Common myeloid progenitor, CD34-positive (primary cell): Measurements from ENCODE around the gene PPIE.
"Not testable (repeated sequence)": the region's sequence is repeated elsewhere in the genome, so short reads cannot be mapped to it uniquely, and the experiment has no call there.

Source experiments
- CTCF ChIA-PET: fragments of 350-600 bp; sonication (Branson Sonifier 250); formaldehyde crosslinking; loops from one replicate; lab custom pipeline; 2021; ENCODE audit warnings: antibody characterized with exemption; lab: Charles Lee
- POLR2A ChIA-PET: fragments of 350-600 bp; sonication (Branson Sonifier 250); formaldehyde crosslinking; loops from one replicate; lab custom pipeline; 2021; ENCODE audit warnings: antibody characterized with exemption; lab: Charles Lee
- DNase-seq, 3 donors: peaks; one replicate each; pipeline versions ENCODE4 v3.0.0 to v3.0.0-alpha.2; 2013
- H3K27ac ChIP-seq, 2 experiments: 1 replicate in 1 of 2; 2 replicates in 1 of 2; pipeline ENCODE4 v1.7.0; 2013; ENCODE audit warnings: inconsistent platforms in 2 of 2, low read length in 2 of 2, mild to moderate bottlenecking in 2 of 2, low read depth in 1 of 2, moderate library complexity in 1 of 2; ENCODE audit not compliant: severe bottlenecking in 2 of 2, insufficient read depth in 1 of 2, poor library complexity in 1 of 2
- H3K27me3 ChIP-seq, 5 experiments: replicated peaks in 2 of 5; 1 replicate in 3 of 5; 2 replicates in 2 of 5; pipeline versions ENCODE4 v1.6.1 to v1.7.0; 2013; ENCODE audit warnings: low read length in 4 of 5, mild to moderate bottlenecking in 2 of 5, moderate library complexity in 2 of 5, inconsistent platforms in 1 of 5; ENCODE audit not compliant: insufficient read depth in 5 of 5, control insufficient read depth in 4 of 5
- H3K36me3 ChIP-seq, 4 experiments: 1 replicate in 2 of 4; 2 replicates in 2 of 4; pipeline versions ENCODE4 v1.6.1 to v1.7.0; 2013; ENCODE audit warnings: low read length in 3 of 4, control low read depth in 1 of 4, mild to moderate bottlenecking in 1 of 4; ENCODE audit not compliant: control insufficient read depth in 4 of 4, insufficient read depth in 4 of 4
- H3K4me1 ChIP-seq, 4 experiments: 1 replicate in 3 of 4; 2 replicates in 1 of 4; pipeline versions ENCODE4 v1.6.1 to v1.7.1; 2013; ENCODE audit warnings: low read length in 3 of 4, mild to moderate bottlenecking in 3 of 4, control low read depth in 1 of 4, inconsistent platforms in 1 of 4, moderate library complexity in 1 of 4; ENCODE audit not compliant: control insufficient read depth in 4 of 4, insufficient read depth in 4 of 4; ENCODE audit errors: control extremely low read depth in 1 of 4
- H3K4me3 ChIP-seq, 7 experiments: 1 replicate in 4 of 7; 2 replicates in 3 of 7; pipeline versions ENCODE4 v1.5.1 to v1.7.0; 2013; ENCODE audit warnings: mild to moderate bottlenecking in 7 of 7, low read length in 6 of 7, moderate library complexity in 6 of 7, inconsistent platforms in 2 of 7, low read depth in 2 of 7, control low read depth in 1 of 7; ENCODE audit not compliant: insufficient read depth in 4 of 7, control insufficient read depth in 1 of 7; ENCODE audit errors: extremely low read depth in 1 of 7
- H3K9me3 ChIP-seq, 5 experiments: 1 replicate in 4 of 5; 2 replicates in 1 of 5; pipeline versions ENCODE4 v1.6.1 to v1.7.1; 2013; ENCODE audit warnings: low read length in 4 of 5, mild to moderate bottlenecking in 2 of 5, inconsistent platforms in 1 of 5, low read depth in 1 of 5, moderate library complexity in 1 of 5; ENCODE audit not compliant: control insufficient read depth in 4 of 5, insufficient read depth in 2 of 5; ENCODE audit errors: control extremely low read depth in 1 of 5
- WGBS: methylation state at CpG from one replicate; pipeline ENCODE4 v1.1.5; 2013; ENCODE audit not compliant: insufficient coverage; 5-methylcytosine and 5-hydroxymethylcytosine counted together

The PPIE gene

GRCh38 chr1:39788426-39788757, 49.7 kb downstream of the PPIE start:
- H3K27me3 ChIP-seq: peaks cover 0 to 54% (median 17%) of the 10 kb centered on the region in 5 experiments
- ChIA-PET POLR2A (no interaction called here), CTCF (no interaction called here)
- no peaks in the 10 kb centered on the region for H3K36me3 ChIP-seq
- peak overlapping the region in 6 of 7 experiments; percentile 19 to 63 (median 40) for H3K4me3 ChIP-seq
- H3K4me1 ChIP-seq: peaks cover 0 to 10% (median 6%) of the 10 kb centered on the region in 4 experiments
- no peaks in the 10 kb centered on the region for H3K9me3 ChIP-seq
- DNase-seq: peak in 1 of 3 donors; percentile 28
- WGBS: 5% methylated on average over 36 of the region's 51 CpGs
- H3K27ac ChIP-seq: no peak overlapping the region

DNA sequence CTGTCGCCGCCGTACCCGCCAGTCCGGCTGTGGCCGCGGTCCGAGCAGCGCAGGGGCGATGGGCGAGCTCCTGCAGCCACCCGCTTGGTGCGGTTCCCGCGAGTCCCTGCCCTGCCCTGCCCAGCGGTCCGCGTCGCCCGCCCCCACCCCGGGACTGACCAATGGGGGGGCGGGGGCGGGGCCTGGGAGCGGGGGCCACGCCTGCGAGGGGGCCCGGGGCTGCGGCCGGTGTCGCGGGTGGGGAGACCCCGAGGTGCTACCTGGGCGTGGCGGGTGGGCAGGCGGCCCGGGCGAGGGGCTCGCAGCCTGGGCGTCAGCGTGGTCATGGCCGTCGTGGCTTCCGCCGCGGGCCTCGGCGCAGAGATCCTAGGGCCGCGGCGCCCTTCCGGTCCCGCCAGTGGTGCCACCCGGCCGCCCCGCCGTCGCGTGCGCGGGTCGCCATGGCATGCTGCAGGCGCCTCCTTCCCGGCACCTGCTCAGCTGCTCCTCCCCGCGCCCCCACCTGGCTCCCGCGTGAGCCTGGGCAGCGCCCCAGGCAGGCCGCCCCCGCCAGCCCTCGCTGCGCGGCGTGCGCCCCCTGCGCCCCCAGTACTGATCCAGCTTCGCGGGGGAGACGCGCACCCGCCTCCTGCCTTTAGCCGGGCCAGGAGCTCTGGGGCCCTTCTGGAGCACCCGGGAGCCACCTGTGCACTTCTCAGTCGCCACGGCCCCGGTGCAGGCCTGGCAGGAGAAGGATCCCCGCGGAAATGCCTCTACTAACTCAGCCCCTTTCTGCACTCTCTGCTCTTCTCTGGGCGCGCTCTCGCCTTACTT, 50.3 kb downstream of the PPIE start, which contains the start of gene BMP8B:
TSS of gene BMP8B (minus strand) at position 108 of the 813 bp plus-strand sequence. CDS start 380 bp downstream, outside the sequence.
- under 1% methylated on average over 72 of the region's 91 CpGs for WGBS
- H3K27me3 ChIP-seq: peaks cover 0 to 54% (median 14%) of the 10 kb centered on the region in 5 experiments
- H3K36me3 ChIP-seq: no peaks in the 10 kb centered on the region
- peaks cover 0 to 10% (median 6%) of the 10 kb centered on the region in 4 experiments for H3K4me1 ChIP-seq
- no peak within 1 kb of the TSS for H3K27ac ChIP-seq
- peak within 1 kb of the TSS; percentile 5 to 63 (median 48) for H3K4me3 ChIP-seq
- ChIA-PET POLR2A (no interaction called here), CTCF (interaction anchor here (1.3 kb wide), 1 partner anchor 10 kb away, joined by 4 read pairs; no protein-coding TSS in a partner anchor)
- no peaks in the 10 kb centered on the region for H3K9me3 ChIP-seq
- DNase-seq: peak; percentile 17 to 45 (median 25)

- H3K27ac ChIP-seq: no peak overlapping the region
- CTCF ChIA-PET: interaction anchor here (1.3 to 1.4 kb wide), 2 partner anchors 8 to 10 kb away, joined by 4 to 5 read pairs; no protein-coding TSS in a partner anchor
- 59% methylated on average over 10 of the region's 15 CpGs for WGBS
- no peaks in the 10 kb centered on the region for H3K36me3 ChIP-seq
- DNase-seq: no peak
- H3K4me1 ChIP-seq: peaks cover 0 to 10% (median 6%) of the 10 kb centered on the region in 4 experiments
- no peaks in the 10 kb centered on the region for H3K9me3 ChIP-seq
- peak overlapping the region in 4 of 7 experiments; percentile 48 to 63 (median 56) for H3K4me3 ChIP-seq
- H3K27me3 ChIP-seq: peaks cover 0 to 54% (median 14%) of the 10 kb centered on the region in 5 experiments
- POLR2A ChIA-PET: no interaction called here
Observed at GRCh38 chr1:39789571-39790110, 51.0 kb downstream of the PPIE start.

GRCh38 chr1:39791838-39792237, 53.2 kb downstream of the PPIE start:
- no CpG with 5 or more reads among the region's 2 CpGs for WGBS
- Histone ChIP-seq H3K36me3 (no peaks in the 10 kb centered on the region), H3K4me1 (peaks cover 0 to 10% (median 6%) of the 10 kb centered on the region in 4 experiments), H3K27me3 (peaks cover 0 to 49% (median 14%) of the 10 kb centered on the region in 5 experiments), H3K4me3 (no peak overlapping the region), H3K9me3 (no peaks in the 10 kb centered on the region), H3K27ac (no peak overlapping the region)
- POLR2A ChIA-PET: interaction anchor here (0.6 kb wide), 1 partner anchor 203 kb away, joined by 3 read pairs; no protein-coding TSS in a partner anchor
- DNase-seq: no peak
- CTCF ChIA-PET: no interaction called here

DNA sequence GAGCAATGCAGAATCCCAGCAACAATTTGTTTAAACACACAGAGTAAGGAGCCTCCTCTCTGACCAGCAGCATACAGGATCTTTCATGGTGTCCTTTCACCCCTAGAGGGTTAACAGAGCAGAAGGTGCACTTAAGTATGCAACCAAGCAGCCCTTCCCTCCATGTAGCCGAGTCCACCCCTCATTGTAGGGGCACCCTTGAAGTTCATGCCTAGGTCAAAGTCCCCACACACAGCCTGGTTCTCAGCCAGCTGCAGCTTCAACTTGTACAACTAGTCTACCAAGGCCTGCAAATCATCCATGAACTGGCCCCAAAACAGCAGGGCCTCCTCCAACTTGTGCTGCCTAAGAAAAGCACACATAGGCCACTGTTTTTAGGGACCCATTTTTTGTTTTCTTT, 57.0 kb downstream of the PPIE start:
- Histone ChIP-seq H3K27ac (no peak overlapping the region), H3K27me3 (peaks cover 0 to 19% (median 4%) of the 10 kb centered on the region in 5 experiments), H3K4me3 (no peak overlapping the region), H3K4me1 (peaks cover 0 to 15% (median 8%) of the 10 kb centered on the region in 4 experiments), H3K36me3 (no peaks in the 10 kb centered on the region), H3K9me3 (no peaks in the 10 kb centered on the region)
- DNase-seq: no peak
- WGBS: 100% methylated on average over 1 of the region's 1 CpG
- CTCF ChIA-PET: interaction anchor here (0.6 kb wide), 1 partner anchor 175 kb away, joined by 3 read pairs; no protein-coding TSS in a partner anchor
- POLR2A ChIA-PET: no interaction called here

- peak; percentile 94 to 98 (median 97) for DNase-seq
- H3K27me3 ChIP-seq, H3K27ac ChIP-seq, POLR2A ChIA-PET, H3K36me3 ChIP-seq, H3K9me3 ChIP-seq: not testable (repeated sequence)
- CTCF ChIA-PET: interaction anchor here (0.6 to 1.7 kb wide), 19 partner anchors 8 to 594 kb away, joined by 3 to 7 read pairs (median 3); partner anchors contain the start of genes HEYL and PPIE
- Histone ChIP-seq H3K4me1 (peaks cover 0 to 16% (median 8%) of the 10 kb centered on the region in 4 experiments), H3K4me3 (peak overlapping the region in 2 of 7 experiments; percentile 30 to 48)
- WGBS: 43% methylated on average over 13 of the region's 26 CpGs
Observed at GRCh38 chr1:39798859-39799769, 60.4 kb downstream of the PPIE start.
